ENCODE data around the gene F3.
"Not testable (repeated sequence)": the region's sequence is repeated elsewhere in the genome, so short reads cannot be mapped to it uniquely, and the experiment has no call there.

The F3 gene

DNA sequence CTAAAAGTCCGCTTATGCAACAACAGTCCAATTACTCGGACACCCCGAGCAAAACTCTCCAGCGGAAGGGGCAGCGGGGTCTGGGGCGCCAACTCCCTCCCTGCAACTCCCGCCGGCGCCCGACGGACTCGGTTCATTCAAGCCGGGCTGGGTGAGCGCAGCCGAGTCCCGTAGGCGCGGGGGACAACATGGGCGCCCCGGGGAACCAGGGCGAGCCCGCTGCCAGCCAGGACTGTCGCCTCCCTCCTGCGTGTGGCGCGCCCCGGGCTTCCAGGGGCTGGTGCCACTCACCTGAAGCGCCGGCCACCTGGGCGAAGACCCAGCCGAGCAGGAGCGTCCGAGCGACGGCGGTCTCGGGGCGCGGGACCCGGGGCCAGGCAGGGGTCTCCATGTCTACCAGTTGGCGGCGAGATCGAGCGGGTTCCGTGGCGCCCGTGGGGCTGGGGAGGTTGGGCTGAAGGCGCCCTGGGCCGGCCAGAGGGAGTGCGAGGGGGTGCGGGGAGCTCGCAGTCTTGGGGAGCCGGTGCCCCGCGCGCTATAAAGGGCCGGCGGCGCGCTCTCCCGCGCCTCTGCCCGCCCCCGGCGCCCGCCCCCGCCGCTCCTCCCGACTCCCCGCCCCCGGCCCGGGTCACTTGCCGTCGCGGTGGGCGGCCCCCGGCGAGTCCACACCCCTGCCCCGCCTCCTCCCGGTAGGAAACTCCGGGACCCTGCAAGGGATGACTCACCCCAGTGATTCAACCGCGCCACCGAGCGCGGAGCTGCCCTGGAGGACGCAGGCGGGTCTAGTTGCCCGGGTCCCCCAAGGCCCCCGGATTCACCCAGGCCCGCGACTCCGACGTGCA lies at the start of gene F3:
Gene F3, minus strand, starts transcription at position 514 of the 842 bp plus-strand sequence. Its CDS starts 123 bp downstream, at position 391.
- peak; percentile 57 for DNase-seq

DNA sequence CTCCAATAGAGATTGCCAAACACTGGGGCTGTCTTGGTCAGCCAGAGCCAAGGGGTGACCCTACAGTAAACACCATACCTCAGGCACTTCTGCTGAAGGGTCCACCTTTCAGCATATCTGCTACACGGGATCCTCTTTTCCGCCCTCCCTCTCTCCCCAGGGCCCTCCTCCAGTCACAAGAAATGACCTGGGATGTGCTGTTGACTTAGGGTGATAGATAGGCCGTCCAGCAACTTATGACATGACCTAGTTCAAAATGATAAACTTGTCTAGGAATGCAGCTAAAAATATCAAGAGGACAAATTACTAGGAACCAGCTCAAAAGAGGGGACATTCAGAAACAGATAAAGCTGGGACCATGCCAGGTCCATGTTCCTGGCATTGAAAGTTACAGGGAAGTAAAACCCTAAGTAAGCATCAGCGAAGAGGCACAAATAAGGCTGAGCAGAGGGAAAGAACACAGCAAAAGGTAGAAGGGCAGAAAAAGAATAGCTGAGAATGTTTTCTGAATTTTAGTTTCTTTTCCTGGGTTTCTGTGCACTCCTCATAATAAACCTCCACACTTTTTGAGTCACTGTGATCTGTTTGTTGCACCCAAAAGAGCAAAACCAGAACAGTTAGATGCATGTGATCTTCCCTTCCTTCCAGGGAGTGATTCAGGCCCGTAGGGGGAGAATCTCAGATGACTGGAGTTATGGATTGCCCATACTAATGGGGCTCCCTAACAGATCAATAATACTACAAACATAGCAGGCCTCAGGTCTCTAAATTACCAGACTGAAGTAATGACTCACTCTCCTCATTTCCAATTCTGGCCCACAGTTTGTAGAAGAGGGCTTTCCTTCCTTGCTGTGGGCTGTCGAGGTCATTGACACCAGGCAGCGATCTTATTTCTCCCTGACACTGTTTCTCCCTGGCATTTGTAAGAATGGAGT lies 48.9 kb upstream of the F3 start:
- DNase-seq, result no peak

GRCh38 chr1:94589728-94590127 lies 48.2 kb upstream of the F3 start:
- DNase-seq, result no peak

- no peak for DNase-seq
Observed at GRCh38 chr1:94582565-94582964, 41.0 kb upstream of the F3 start.

DNA sequence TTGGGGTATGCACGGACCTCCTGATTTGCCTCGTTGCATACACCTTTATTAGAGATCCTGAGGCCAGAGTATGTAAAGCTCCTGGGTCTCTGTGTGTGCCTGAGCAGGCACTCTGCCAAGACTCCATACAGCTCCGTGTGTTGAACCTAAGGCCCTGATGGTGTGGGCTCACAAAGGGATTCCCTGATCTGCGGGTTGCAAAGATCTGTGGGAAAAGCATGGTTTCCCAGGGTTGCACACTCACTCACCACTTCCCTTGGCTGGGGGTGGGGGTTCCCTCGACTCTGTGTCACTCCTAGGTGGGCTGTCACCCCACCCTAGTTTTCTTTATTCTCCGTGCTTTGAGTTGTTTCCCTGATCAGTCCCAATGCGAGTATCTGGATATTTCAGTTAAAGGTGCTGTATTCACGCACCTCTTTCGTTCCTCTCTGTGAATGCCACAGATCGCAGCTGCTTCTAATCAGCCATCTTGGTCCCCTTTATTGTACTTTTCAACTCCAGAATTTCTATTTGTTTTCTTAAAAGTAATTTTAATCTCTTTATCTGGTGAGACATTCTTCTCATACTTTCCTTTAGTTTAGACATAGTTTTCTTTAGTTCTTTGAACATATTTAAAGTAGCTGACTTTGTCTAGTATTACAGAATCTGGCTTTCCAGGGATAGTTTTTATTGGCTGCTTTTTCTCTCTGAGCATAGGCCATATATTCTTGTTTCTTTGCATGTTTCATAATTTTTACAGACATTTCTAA lies 39.0 kb upstream of the F3 start:
- no peak for DNase-seq

- no peak for DNase-seq
Observed at GRCh38 chr1:94579876-94580294, 38.3 kb upstream of the F3 start.

DNA sequence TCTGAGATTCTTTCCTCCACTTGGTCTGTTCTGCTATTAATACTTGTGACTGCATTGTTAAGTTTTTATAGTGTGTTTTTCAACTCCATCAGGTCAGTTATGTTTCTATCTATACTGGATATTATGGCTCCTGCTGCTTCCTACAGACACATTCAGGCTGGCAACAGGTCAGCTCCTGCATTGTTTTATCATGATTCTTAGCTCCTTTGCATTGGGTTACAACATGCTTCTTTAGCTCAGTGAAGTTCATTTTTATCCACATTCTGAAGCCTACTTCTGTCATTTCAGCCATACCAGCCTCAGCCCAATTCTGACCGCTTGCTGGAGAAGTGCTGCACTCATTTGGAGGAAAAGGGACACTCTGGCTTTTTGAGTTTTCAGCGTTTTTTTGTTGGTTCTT lies 37.3 kb upstream of the F3 start:
- no peak for DNase-seq

DNA sequence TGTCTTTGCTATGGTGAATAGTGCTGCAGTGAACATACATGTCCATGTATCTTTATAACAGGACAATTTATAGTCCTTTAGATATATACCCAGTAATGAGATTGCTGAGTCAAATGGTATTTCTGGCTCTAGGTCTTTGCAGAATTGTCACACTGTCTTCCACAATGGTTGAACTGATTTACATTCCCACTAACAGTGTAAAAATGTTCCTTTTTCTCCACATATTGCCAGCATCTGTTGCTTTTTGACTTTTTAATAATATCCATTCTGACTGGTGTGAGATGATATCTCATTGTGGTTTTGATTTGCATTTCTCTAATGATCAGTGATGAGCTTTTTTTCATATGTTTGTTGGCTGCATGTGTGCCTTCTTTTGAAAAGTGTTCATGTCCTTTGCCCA lies 32.4 kb upstream of the F3 start:
- not testable (repeated sequence) for DNase-seq

GRCh38 chr1:94572780-94573179 lies 31.2 kb upstream of the F3 start:
- DNase-seq, result no peak

GRCh38 chr1:94570965-94571364 lies 29.4 kb upstream of the F3 start:
- not testable (repeated sequence) for DNase-seq

DNA sequence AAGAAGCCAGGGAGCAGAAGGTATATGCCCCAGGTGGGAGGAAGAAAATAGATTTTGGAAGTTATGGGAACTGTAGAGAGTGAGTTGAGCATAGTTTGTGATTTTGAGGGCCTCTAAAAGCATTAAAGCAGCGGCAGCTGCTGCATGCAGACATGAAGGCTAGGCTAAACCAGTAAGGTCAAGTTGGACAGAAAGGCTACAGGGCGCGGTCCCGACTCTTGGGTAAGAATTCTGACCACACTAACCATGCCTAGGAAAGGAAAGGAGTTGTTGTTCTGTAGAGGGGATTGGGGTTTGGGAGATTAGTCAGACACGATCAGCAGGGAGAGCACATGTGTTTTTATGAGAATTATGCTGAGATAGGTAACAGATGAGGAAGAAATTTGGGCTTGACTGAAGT lies 27.2 kb upstream of the F3 start:
- DNase-seq, result not testable (repeated sequence)

- not testable (repeated sequence) for DNase-seq
Observed at GRCh38 chr1:94567975-94568607, 26.5 kb upstream of the F3 start.

GRCh38 chr1:94566436-94566835 lies 24.9 kb upstream of the F3 start:
- DNase-seq, result not testable (repeated sequence)

DNA sequence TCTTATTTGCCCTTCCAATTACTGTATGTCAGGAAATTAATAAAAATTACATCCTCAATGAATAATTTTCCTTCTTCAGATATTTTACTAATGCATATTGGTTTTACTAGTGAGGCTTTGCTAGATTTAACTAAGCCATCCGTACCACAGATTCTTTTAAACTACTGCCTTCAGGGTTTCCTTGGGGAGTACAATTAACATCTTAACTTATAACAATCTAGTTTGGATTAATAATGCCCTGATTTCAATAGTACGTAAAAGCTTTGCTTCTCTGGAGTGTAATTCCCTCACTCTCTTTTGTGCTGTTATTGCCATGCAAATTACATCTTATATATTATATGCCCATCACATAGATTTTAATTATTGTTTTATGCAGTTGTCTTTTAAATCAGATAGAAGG lies 24.3 kb upstream of the F3 start:
- DNase-seq, result no peak

DNA sequence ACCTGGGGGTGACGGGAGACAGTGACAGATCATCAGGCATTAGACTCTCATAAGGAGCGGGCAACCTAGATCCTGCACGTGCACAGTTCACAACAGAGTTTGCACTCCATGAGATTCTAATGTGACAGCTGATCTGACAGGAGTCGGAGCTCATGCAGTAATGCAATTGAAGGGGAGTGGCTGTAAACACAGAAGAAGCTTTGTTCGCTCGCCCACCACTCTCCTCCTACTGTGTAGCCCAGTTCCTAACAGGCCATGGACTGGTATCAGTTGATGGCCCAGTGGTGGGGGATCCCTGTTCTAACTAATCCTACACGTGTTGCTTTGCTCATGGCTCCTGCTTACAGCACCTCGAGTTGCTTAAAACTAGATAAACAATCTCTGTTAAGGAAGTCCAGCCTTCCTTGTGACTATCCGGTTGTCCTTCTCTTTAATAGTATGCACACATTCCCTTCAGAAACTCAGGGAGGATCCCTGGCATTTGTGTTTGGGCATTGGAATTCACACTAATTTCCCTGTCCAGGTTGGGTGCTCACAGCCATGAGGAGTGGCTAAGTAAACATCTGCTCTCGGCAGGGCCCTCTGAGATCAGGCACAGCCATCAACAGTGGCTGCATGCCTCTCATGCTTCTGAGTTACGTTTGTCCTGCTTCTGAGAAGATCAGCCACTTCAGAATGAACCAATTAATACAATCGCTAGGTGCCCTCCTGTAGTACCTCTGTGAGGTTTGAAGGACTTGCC lies 21.1 kb upstream of the F3 start:
- DNase-seq, result no peak

- no peak for DNase-seq
Observed at GRCh38 chr1:94560333-94560732, 18.8 kb upstream of the F3 start.

GRCh38 chr1:94559921-94560320 lies 18.4 kb upstream of the F3 start:
- no peak for DNase-seq

DNA sequence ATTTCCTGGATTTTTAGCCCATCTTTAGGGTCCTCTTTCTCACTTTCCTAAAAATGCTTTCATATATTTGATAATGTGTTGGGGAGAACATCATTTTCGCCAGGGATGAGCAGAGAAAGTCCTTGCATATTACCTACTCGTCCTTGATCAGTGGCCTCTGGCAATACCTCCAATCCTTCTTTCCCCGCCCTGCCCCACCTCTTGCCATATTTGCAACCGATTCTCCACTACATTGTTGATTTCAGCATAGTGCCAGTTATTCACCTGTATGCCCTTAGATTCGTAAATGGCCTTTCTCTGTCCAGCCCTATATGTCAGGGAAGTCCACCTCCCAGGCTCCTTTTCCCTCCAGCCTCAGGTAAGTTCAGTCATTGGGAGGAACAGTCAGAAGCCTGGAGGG lies 13.5 kb upstream of the F3 start:
- no peak for DNase-seq

GRCh38 chr1:94554580-94554979 lies 13.0 kb upstream of the F3 start:
- DNase-seq, result peak; percentile 24

- DNase-seq, result no peak
Observed at GRCh38 chr1:94553931-94554330, 12.4 kb upstream of the F3 start.

GRCh38 chr1:94553323-94553730 lies 11.8 kb upstream of the F3 start:
- no peak for DNase-seq

GRCh38 chr1:94552071-94552586 lies 10.6 kb upstream of the F3 start:
- DNase-seq, result no peak

All from NCI-H1694 (cell line).